Activated effector memory CD4-positive, alpha-beta T cell treated with Interleukin-2 at 50 U/mL for 16 hours (primary cell): Measurements from ENCODE around the gene NFIA.

Experiments
- DNase-seq: peaks from one replicate; pipeline ENCODE4 v3.0.0-alpha.2; 2020

Gene NFIA

GRCh38 chr1:61386323-61386722 lies 304.0 kb downstream of the NFIA start:
- DNase-seq, result no peak

- no peak for DNase-seq
Measured at GRCh38 chr1:61386770-61387169, 304.4 kb downstream of the NFIA start.

- no peak for DNase-seq
Measured at GRCh38 chr1:61387829-61388228, 305.5 kb downstream of the NFIA start.

GRCh38 chr1:61388566-61388965 lies 306.2 kb downstream of the NFIA start:
- DNase-seq, result no peak

GRCh38 chr1:61389194-61389925 lies 307.0 kb downstream of the NFIA start:
- no peak for DNase-seq

GRCh38 chr1:61389926-61390845 lies 307.8 kb downstream of the NFIA start:
- no peak for DNase-seq

GRCh38 chr1:61391730-61392129 lies 309.4 kb downstream of the NFIA start:
- no peak for DNase-seq

- no peak for DNase-seq
Measured at GRCh38 chr1:61392409-61393242, 310.3 kb downstream of the NFIA start.

GRCh38 chr1:61393575-61393974 lies 311.2 kb downstream of the NFIA start:
- DNase-seq, result no peak

GRCh38 chr1:61395146-61395800 lies 312.9 kb downstream of the NFIA start:
- DNase-seq, result no peak

GRCh38 chr1:61397495-61397894 lies 315.1 kb downstream of the NFIA start:
- DNase-seq, result no peak

- DNase-seq, result no peak
Measured at GRCh38 chr1:61397935-61398334, 315.6 kb downstream of the NFIA start.

GRCh38 chr1:61399199-61399598 lies 316.8 kb downstream of the NFIA start:
- DNase-seq, result no peak

GRCh38 chr1:61400131-61400770 lies 317.9 kb downstream of the NFIA start:
- no peak for DNase-seq

GRCh38 chr1:61400997-61401396 lies 318.6 kb downstream of the NFIA start:
- no peak for DNase-seq

GRCh38 chr1:61403679-61404596 lies 321.6 kb downstream of the NFIA start:
- DNase-seq, result no peak

- no peak for DNase-seq
Measured at GRCh38 chr1:61404597-61405376, 322.4 kb downstream of the NFIA start.

- DNase-seq, result no peak
Measured at GRCh38 chr1:61406467-61406866, 324.1 kb downstream of the NFIA start.

- no peak for DNase-seq
Measured at GRCh38 chr1:61412601-61413000, 330.2 kb downstream of the NFIA start.

GRCh38 chr1:61419196-61419595 lies 336.8 kb downstream of the NFIA start:
- no peak for DNase-seq
